Thoracic aorta (tissue), 2 donors: ENCODE results near the gene UBQLN4. TPM values are rescaled to one million over a fixed set of nuclear protein-coding genes. Genes with fewer than 3 reads are reported as not detected.

Source experiments
- ATAC-seq: fragments of 150-250 bp; one replicate; pipeline ENCODE4 v1.8.0; 2017; ENCODE audit warnings: low read depth; ENCODE audit not compliant: insufficient number of reproducible peaks, low FRiP score
- DNase-seq: peaks from one replicate; pipeline ENCODE4 v3.0.0-alpha.2; 2020; ENCODE audit warnings: low spot score
- H3K27ac ChIP-seq, 2 donors: fragments of 200-600 bp; sonication (generic); 1 replicate in 1 of 2; 2 replicates in 1 of 2; pipeline ENCODE4 v1.5.1; 2016; ENCODE audit warnings: mild to moderate bottlenecking in 2 of 2, moderate library complexity in 2 of 2
- H3K27me3 ChIP-seq: fragments of 200-600 bp; sonication (generic); replicated peaks from 2 replicates; pipeline ENCODE4 v1.6.0; 2016; ENCODE audit warnings: mild to moderate bottlenecking; ENCODE audit not compliant: insufficient read depth
- H3K36me3 ChIP-seq: fragments of 200-600 bp; sonication (generic); one replicate; pipeline ENCODE4 v1.5.1; 2016
- H3K4me1 ChIP-seq, 2 donors: fragments of 200-600 bp; sonication (generic); 1 replicate in 1 of 2; 2 replicates in 1 of 2; pipeline versions ENCODE4 v1.5.1 to v1.6.0; 2016; ENCODE audit warnings: low read depth in 2 of 2, mild to moderate bottlenecking in 1 of 2; ENCODE audit not compliant: control insufficient read depth in 1 of 2
- H3K4me3 ChIP-seq: fragments of 200-600 bp; sonication (generic); 2 replicates; pipeline ENCODE4 v1.5.1; 2016; ENCODE audit warnings: mild to moderate bottlenecking
- H3K9me3 ChIP-seq: fragments of 200-600 bp; sonication (generic); 2 replicates; pipeline ENCODE4 v1.5.1; 2016
- total RNA-seq, 2 donors: library from RNA; depleted of rRNA; stranded (reverse); fragments of >200 nt; gene quantifications; one replicate each; pipeline versions ENCODE4 v1.1.0 to v1.2.3, GENCODE V29; 2016
- TF ChIP-seq, protein P1 (sequence below): fragments of 200-600 bp; sonication (generic); IDR thresholded peaks from one replicate; pipeline ENCODE4 v1.5.1; 2019; ENCODE audit warnings: antibody characterized with exemption

The UBQLN4 gene
- total RNA-seq = 10 to 100 TPM; 21.7 to 36.7 TPM

DNA sequence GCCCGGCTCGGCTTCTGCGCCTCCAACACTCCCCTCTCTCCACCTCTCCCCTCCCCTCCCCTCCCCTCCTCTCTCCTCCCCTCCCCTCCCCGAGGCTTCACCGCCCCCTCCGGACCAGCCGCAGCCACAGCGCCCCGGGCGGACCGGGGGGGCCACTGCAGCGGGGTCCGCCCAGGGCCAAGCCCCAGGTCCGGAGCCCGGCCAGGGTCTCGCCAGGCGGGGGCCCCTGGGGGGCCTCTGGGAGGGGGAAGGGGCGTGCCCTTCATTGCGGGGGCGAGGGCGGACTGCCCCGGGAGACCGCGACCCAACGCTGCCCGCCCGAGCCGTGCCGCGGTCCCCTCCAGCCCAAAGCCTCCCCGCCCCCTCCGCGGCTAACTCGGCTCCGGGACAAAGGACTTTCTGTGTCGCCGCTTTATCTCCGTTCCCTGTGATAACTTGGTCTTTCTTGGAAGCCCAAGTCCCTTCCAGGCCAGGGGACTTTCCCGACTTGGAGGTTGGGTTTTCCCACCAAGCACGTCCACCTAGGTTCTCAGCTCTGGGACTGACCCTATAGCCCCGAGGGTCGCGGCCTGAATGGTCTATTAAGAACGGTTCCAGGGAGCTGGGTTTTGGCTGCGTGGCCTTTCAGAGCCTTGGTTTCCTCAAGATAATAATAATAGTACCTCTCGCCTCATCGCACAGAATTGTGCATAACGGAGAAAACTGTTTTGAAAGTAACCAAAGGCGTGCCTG is at the start of gene UBQLN4:
UBQLN4 (minus strand) TSS at position 31 of the 732 bp plus-strand sequence. CDS start 97 bp downstream, outside the sequence.
- Histone ChIP-seq H3K36me3 (peaks cover 17% of the 10 kb centered on the region), H3K27ac (peak within 1 kb of the TSS; percentile 84 to 85), H3K27me3 (no peaks in the 10 kb centered on the region), H3K9me3 (no peaks in the 10 kb centered on the region), H3K4me3 (peak within 1 kb of the TSS; percentile 88), H3K4me1 (peaks cover 8 to 16% of the 10 kb centered on the region in 2 donors)
- TF ChIP-seq, protein P1, sequence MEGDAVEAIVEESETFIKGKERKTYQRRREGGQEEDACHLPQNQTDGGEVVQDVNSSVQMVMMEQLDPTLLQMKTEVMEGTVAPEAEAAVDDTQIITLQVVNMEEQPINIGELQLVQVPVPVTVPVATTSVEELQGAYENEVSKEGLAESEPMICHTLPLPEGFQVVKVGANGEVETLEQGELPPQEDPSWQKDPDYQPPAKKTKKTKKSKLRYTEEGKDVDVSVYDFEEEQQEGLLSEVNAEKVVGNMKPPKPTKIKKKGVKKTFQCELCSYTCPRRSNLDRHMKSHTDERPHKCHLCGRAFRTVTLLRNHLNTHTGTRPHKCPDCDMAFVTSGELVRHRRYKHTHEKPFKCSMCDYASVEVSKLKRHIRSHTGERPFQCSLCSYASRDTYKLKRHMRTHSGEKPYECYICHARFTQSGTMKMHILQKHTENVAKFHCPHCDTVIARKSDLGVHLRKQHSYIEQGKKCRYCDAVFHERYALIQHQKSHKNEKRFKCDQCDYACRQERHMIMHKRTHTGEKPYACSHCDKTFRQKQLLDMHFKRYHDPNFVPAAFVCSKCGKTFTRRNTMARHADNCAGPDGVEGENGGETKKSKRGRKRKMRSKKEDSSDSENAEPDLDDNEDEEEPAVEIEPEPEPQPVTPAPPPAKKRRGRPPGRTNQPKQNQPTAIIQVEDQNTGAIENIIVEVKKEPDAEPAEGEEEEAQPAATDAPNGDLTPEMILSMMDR = peak; percentile 75
- ATAC-seq = peak; percentile 49
- peak; percentile 59 for DNase-seq

- DNase-seq = no peak
- H3K4me3 ChIP-seq = peak overlapping the region; percentile 14
These were observed 49.3 kb upstream of the UBQLN4 start for GRCh38 chr1:156102633-156103511.

DNA sequence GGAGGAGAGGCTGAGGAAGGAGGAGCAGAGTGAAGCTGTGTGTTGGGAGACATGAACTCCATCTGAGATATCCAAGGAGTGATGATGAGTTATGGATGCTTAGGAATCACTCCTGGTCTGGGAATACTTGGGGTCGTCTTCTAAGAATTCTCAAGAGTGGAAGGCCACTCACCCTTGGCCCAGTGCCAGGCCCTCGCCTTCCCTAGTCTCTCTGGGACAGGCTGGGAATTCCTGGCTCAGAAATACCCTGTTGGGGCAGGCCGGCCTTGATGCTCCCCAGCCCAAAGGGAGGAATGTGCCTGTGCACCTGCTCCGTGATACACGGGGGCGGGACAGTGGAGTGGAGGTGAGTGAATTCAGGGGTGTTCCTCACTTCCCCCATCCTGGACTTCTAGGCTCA is 48.3 kb upstream of the UBQLN4 start:
- Histone ChIP-seq H3K27me3 (no peaks in the 10 kb centered on the region), H3K27ac (peak overlapping the region; percentile 97 to 99), H3K36me3 (no peaks in the 10 kb centered on the region), H3K4me3 (no peak overlapping the region), H3K4me1 (peaks cover 36 to 68% of the 10 kb centered on the region in 2 donors), H3K9me3 (no peaks in the 10 kb centered on the region)
- ATAC-seq (no peak), DNase-seq (no peak)
- TF ChIP-seq, protein P1 = no peak

More at GRCh38 chr1:156102633-156103511, 49.3 kb upstream of the UBQLN4 start:
- Histone ChIP-seq H3K9me3 (no peaks in the 10 kb centered on the region), H3K27ac (peak overlapping the region; percentile 97 to 99), H3K36me3 (no peaks in the 10 kb centered on the region), H3K4me1 (peaks cover 39 to 66% of the 10 kb centered on the region in 2 donors), H3K27me3 (no peaks in the 10 kb centered on the region)
- TF ChIP-seq, protein P1 = no peak
- no peak for ATAC-seq

DNA sequence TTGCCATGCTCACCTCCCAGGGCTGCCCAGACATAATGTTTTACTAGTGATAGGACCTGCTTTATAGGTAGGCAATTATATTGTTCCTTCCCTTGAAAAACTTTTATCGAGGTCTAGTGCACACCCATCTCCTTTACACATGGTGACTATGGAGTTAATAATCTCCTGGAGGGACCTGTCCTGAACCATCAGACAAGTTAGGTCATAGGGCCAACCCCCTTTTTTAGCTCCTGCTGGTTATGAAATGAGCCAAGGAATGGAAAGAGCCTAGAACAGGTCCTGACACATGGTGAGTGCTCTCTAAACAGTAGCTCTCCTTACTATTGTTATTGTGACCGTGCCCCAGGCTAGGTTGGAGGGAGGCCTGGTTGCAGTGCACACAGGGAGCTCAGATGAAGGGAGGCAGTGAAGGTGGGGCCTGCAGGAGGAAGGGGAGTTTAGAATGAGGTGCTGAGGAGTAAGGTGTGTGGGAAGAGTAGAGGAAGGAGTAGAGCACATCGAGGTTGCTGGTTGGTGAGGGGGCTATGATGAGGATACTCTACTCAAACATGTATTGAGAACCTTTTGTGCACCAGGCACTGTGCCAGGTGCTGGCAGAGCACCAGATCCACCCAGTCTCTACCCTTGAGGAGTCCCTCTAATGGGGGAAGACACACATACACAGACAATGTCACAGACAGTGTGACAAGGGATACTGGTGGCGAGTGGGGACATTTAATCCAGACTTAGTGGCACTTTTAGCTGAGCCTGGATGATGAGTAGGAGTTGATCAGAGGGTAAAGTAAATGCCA is 46.8 kb upstream of the UBQLN4 start:
- H3K36me3 ChIP-seq = no peaks in the 10 kb centered on the region
- peak overlapping the region in 1 of 2 donors; percentile 16 for H3K27ac ChIP-seq
- DNase-seq = no peak
- no peaks in the 10 kb centered on the region for H3K27me3 ChIP-seq
- TF ChIP-seq, protein P1 = no peak
- no peak overlapping the region for H3K4me3 ChIP-seq
- ATAC-seq = no peak
- H3K9me3 ChIP-seq = no peaks in the 10 kb centered on the region
- peaks cover 36 to 67% of the 10 kb centered on the region in 2 donors for H3K4me1 ChIP-seq
